GM18951 (cell line): Measurements from ENCODE around the gene ALK.

ENCODE experiments used
- POLR2A ChIP-seq: IDR thresholded peaks from 4 replicates; pipeline ENCODE4 v1.6.1; 2011; ENCODE audit warnings: mild to moderate bottlenecking; ENCODE audit not compliant: insufficient read length, insufficient read depth; ENCODE audit errors: extremely low read depth
- in situ Hi-C: fragments of 300-500 bp; cut with MboI; formaldehyde crosslinking; loops from one replicate; pipeline ENCODE4 v1.12.0; 2022; ENCODE audit warnings: low sequenced_read_pairs, mixed read lengths, inconsistent platforms; ENCODE audit not compliant: unreplicated experiment

The ALK gene

DNA sequence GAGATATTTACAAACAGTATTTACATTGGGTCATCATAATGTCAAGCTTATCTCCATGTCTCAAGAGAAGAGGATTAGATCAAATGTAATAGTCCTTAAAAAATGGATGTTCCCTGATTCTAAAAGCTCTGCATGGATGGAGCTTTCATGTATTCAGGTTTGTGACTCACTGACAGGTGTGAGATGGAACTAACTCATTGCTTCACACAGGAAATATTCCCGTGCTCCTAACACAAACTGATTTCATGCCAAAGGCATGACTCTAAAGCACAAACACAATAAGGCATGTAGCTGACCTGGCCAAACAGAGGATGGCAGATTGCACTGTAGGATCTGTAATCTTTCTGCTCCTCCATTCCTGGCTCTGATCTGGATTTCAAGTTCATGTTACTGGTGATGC is 110.0 kb downstream of the ALK start:
- no peak for TF ChIP-seq POLR2A
- in situ Hi-C loops = no loop called here

DNA sequence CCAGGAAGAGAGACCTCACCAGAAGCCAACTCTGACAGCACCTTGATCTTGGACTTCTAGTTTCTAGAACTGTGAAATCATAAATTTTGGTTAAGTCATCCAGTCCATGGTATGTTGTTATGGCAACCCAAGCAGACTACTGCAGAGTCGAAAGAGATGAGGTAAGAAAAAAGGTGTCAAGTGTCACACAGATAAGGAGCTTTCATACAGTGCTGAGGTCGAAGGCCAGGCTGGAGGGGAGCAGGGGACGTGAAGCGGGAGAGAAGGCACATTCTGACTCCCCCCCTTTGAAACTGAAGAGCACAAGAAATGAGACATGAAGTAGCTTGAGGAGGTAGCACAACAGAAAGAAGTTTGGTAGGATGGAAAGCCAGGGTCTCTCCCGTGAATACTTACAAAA is 110.4 kb downstream of the ALK start:
- no peak for TF ChIP-seq POLR2A
- in situ Hi-C loops = no loop called here

DNA sequence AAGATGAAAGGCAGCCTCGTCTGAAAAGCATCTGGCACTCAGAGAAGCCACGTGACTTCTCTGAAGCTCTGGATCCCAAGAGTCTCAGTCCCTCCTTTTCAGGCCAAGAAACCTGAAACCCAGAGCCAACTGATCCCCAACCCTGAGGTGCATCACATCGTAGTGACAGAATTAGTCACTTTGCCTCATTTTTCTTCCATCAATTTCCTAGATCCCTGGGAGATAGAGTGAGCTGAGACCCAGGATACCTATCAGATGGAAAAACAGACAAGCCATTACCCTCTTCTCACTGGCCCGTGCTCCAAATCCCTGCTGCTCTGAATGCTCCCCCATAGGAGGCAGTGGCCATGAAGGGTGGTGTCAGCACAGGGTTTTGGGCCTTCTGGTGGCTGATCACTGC is 113.1 kb downstream of the ALK start:
- no peak for TF ChIP-seq POLR2A
- in situ Hi-C loops = no loop called here

DNA sequence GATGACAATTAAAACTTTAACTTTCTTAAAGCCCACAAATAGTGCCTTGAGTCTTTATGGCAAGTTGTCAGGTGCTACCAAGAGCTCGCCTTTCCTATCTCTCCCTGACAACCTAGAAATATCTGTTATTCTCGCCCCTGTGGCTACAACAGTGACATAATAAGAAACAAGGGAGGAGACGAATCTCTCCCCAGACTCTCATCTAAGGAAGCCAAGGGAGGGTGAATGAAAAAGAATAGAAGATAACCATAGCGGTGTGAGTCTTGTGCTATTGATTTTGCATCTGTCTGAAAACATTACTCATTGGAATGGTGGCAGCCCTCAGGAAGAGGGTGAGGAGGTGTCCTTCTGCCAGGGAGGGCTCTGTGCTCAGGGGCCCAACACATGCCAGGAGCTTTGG is 114.3 kb downstream of the ALK start:
- TF ChIP-seq POLR2A = no peak
- in situ Hi-C loops = no loop called here

DNA sequence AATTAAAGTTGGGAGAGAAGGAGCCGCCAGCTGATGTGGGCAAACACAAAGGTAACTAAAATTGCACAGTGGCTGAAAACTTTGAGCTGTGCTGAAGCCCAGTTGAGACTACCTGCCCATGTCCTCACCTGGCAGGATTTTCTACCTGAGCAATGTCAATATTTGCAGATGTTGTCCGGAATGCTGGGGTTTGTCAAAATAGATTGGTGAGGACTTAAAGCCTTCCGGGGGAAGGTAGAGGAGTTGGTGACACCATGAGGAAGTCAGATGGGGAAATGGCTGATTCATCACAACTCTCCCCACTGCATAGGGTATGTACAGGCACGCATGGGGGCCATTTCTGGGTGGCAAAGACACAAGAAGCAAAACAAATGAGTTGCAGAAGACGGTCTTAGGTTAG is 114.9 kb downstream of the ALK start:
- no peak for TF ChIP-seq POLR2A
- in situ Hi-C loops = no loop called here

DNA sequence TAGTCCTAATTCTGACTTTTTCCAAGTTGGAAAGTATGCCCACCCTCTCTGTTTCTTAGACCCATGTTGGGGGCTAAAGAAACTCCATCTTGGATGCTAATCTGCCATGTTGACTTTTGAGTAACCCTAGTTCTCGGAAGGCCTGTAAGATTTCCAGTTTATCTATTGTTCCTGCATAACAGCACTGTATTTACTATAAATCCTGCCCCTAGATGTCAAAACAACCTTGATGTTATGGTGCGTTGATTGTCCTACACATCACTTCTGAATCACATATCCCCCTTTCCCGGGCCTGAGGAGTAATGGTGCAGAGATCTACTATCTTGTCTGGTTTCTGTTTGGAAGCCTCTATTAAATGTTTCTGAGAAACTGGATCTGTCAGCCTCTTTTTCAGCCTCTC is 116.7 kb downstream of the ALK start:
- in situ Hi-C loops = no loop called here
- no peak for TF ChIP-seq POLR2A

DNA sequence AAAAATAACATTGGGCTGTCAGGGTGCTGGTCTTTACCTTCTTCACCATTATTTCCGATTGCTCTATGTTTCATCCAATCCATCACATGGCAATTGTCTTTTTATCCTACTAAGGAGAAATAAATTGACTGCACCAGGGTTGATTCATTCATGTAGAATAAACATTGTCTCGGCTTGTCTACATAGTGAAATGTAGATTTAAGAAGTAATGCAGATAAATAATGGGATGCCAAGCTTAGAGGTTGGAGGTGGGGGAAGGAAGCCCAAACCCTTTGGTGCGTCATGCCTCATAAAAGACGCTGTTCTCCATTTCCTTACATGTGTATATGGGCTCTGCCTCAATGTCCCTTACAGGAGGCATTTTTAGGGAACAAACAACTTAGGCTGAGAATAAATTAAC is 117.8 kb downstream of the ALK start:
- in situ Hi-C loops = no loop called here
- no peak for TF ChIP-seq POLR2A

DNA sequence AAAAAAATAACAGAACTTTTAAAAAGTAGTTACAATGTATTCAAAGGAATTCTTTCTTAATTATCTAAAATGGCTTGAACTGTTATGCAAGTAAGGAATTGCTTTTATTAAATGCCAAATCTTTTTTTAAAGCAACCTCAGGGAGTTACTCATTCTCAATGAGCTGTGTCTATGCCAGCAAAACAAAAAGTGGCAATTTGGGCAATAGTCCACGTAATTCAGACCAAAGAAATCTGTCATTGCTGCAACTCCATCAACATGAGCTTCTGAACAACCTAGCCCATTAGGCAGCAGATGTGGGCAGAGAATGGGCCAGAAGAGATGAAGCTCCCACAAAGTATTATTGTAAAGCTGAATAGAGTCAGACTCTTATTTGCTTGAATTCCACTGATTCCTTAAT is 118.4 kb downstream of the ALK start:
- no peak for TF ChIP-seq POLR2A
- in situ Hi-C loops = no loop called here

DNA sequence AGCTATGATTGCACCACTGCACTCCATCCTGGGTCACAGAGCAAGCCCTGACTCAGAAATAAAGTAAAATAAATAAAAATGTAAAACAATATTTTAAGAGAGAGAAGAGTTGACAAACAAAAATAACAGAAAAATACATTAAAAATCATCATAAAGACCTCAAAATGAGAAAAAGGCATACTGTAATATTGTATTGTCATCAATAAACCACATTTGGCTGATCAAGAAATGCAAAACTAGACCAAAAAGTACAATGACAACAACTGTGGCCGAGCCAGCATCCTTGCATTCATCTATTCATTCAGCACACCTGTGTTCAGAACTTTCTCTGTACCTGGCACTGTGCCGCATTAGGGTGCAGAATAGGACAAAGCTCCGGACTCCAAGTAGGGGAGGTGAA is 121.8 kb downstream of the ALK start:
- in situ Hi-C loops = no loop called here
- TF ChIP-seq POLR2A = no peak

DNA sequence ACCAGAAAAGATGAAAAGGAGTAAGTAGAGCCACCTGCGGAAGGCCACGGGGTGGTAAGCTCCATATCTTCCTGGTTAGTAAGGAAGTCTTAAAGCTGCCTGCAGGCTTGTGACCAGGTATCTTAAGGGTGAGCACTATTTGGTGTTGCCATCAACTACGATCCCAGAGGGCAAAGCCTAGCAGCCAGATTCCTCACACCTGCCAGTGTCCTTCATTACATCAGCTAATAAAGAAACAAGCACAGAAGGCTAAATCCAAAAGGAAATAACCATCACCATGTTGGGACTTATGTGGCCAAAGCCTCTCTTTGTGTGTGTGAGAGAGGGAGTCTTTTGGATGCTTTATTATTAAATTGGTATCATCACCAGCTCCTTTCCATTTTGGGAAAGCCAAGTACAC is 123.5 kb downstream of the ALK start:
- in situ Hi-C loops = no loop called here
- TF ChIP-seq POLR2A = no peak

DNA sequence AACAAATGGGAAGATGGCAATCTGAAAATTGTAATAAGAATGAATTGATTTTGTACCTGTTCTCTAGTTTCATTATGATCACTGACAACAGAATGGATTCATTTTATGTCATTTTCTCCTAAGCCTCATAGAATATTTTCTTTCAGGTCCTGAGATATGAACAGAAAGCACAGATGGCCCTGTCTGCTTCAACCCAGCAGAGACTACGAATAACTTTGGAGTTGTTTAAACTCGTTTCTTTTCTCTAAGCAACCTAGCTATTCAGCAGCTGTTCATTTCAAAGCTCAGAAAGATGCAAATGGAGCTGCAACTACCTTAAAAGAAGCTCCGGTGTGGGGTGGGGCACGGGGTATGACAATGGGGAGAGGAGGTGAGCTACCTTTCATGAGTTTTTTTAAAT is 124.9 kb downstream of the ALK start:
- in situ Hi-C loops = no loop called here
- TF ChIP-seq POLR2A = no peak

DNA sequence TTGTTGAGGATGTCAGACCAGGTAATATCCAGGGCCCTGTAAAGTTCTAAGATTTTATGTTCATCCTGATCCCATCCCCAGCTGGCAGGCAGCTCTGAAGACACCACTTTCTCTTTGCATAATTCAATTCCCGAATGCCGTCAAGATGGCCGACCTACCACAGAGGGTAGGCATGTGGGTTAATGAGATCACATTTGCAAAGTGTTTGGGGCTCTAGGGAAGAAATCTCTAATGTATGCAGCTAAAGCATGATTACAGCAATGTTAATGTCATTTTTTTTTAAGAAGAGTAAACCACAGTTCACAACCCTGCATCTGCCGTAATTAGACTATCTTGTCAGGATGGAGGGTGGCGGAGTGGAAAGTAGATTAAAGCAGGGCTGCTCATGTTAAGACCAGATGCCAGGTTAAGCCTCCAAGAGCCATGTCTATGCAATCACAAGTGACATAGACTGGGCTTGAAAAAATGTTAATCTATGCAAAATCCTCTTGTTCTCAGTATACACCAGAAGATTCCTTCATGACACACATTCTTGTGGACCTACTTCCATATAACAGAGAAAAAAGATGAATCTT is 131.4 kb downstream of the ALK start:
- no peak for TF ChIP-seq POLR2A
- in situ Hi-C loops = no loop called here

DNA sequence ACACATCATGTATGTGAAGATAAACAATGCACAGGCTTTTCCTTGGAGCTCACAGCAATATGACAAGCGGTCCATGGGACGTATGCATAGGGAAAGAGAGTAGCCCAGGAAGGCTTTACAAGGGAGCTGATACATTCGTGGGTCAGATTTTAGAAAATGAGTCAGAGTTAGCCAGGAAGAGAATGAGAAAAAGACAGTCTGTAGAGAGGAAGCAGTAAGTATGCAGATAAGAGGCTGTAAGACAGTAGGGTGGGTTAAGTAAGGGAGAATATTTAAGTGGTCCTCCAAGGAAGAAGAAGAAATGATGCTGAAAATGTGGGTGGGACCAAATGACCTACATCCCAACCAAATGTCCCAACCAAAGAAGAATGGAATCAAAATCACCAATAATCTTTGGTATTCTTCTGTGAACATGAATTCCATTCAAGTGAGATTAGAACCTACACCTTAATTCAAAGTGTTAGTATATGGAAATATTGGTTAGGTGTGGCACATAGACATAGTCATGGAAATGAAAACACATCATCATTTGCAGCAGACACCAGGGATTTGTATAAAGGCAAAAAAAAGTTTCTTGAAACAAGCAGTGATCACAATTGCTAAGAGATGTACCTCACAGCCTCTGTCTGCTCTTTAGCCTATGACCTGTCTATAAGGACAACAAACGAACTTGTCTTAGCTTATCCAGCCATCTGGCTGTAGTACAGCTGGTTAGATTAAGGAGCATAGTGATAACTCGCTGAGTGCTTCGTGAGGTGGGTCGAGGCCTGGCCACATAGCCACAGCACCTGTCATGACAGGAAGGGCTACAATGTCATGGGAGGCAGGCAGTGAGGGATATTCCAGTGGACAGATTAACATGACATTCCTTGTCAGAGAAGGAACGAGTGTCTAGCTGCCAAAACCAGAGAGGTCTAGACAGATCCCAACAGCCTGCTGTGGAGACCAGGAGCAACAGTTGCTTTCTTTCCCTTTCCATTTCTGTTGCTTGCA is 133.6 kb downstream of the ALK start:
- TF ChIP-seq POLR2A = no peak

DNA sequence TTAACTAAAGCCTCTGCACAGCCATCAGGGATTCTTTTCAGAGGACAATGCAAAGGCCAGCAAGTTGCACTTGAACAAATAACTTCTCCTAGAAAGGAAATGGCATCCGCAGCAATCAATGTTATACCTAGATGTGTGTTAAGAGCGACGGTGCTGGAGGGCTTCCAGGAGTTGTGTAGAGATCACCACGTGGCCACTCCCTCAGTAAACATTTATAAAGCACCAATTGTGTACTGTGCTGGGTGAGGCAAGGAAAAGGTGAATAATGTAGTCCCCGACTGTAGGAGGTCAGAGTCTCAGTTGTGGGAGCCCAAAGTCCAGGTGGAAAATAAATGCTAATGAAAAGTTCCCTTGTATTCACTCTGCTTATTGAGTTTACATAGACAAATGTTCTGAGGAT is 135.0 kb downstream of the ALK start:
- no peak for TF ChIP-seq POLR2A
- in situ Hi-C loops = no loop called here

More for the DNA sequence above, 133.6 kb downstream of the ALK start:
- in situ Hi-C loops = no loop called here
